Measurements from ENCODE around the gene LPAR2. TPM values are rescaled to one million over a fixed set of nuclear protein-coding genes. Genes with fewer than 3 reads are reported as not detected.

The LPAR2 gene
- total and polyA plus RNA-seq, 2 experiments from 2014 or later = 39.4 to 63.1 TPM

Other genes starting within 250 kb of the LPAR2 start
- 123 and 151 TPM in 2 replicates for gene GATAD2A, start 222.5 kb downstream of the LPAR2 start, total RNA-seq (2014; rRNA removed; shearing (Covaris generic))
- gene GATAD2A, start 222.5 kb downstream of the LPAR2 start, polyA plus RNA-seq (2016; fragmentation: Nextera tagmentation; extraction: Ambion mirVana) = 40.0 and 49.2 TPM in 2 replicates
- gene TSSK6, start 112.7 kb downstream of the LPAR2 start, total RNA-seq (2014; rRNA removed; shearing (Covaris generic)) = 4.5 and 4.9 TPM in 2 replicates
- 0.28 and 0.63 TPM in 2 replicates for gene TSSK6, start 112.7 kb downstream of the LPAR2 start, polyA plus RNA-seq (2016; fragmentation: Nextera tagmentation; extraction: Ambion mirVana)
- 37.6 and 143 TPM in 2 replicates for gene NDUFA13, start 112.0 kb downstream of the LPAR2 start, total RNA-seq (2014; rRNA removed; shearing (Covaris generic))
- gene NDUFA13, start 112.0 kb downstream of the LPAR2 start, polyA plus RNA-seq (2016; fragmentation: Nextera tagmentation; extraction: Ambion mirVana) = 598 and 619 TPM in 2 replicates
- 0.85 and 3.5 TPM in 2 replicates for gene YJEFN3, start 99.3 kb downstream of the LPAR2 start, total RNA-seq (2014; rRNA removed; shearing (Covaris generic))
- 3.7 and 6.5 TPM in 2 replicates for gene YJEFN3, start 99.3 kb downstream of the LPAR2 start, polyA plus RNA-seq (2016; fragmentation: Nextera tagmentation; extraction: Ambion mirVana)
- 17.0 and 21.6 TPM in 2 replicates for gene CILP2, start 90.0 kb downstream of the LPAR2 start, total RNA-seq (2014; rRNA removed; shearing (Covaris generic))
- gene CILP2, start 90.0 kb downstream of the LPAR2 start, polyA plus RNA-seq (2016; fragmentation: Nextera tagmentation; extraction: Ambion mirVana) = 4.0 and 5.0 TPM in 2 replicates
- 1.5 and 2.6 TPM in 2 replicates for gene PBX4, start 9.5 kb downstream of the LPAR2 start, total RNA-seq (2014; rRNA removed; shearing (Covaris generic))
- gene PBX4, start 9.5 kb downstream of the LPAR2 start, polyA plus RNA-seq (2016; fragmentation: Nextera tagmentation; extraction: Ambion mirVana) = 4.1 and 5.3 TPM in 2 replicates
- gene GMIP, start 15.4 kb upstream of the LPAR2 start, total RNA-seq (2014; rRNA removed; shearing (Covaris generic)) = 19.8 and 22.1 TPM in 2 replicates
- gene GMIP, start 15.4 kb upstream of the LPAR2 start, polyA plus RNA-seq (2016; fragmentation: Nextera tagmentation; extraction: Ambion mirVana) = 5.1 and 6.2 TPM in 2 replicates
- 109 and 307 TPM in 2 replicates for gene ATP13A1, start 35.5 kb upstream of the LPAR2 start, total RNA-seq (2014; rRNA removed; shearing (Covaris generic))
- 38.1 and 41.5 TPM in 2 replicates for gene ATP13A1, start 35.5 kb upstream of the LPAR2 start, polyA plus RNA-seq (2016; fragmentation: Nextera tagmentation; extraction: Ambion mirVana)
- gene ZNF101, start 40.6 kb upstream of the LPAR2 start, total RNA-seq (2014; rRNA removed; shearing (Covaris generic)) = 46.4 and 51.0 TPM in 2 replicates
- 47.9 and 52.9 TPM in 2 replicates for gene ZNF101, start 40.6 kb upstream of the LPAR2 start, polyA plus RNA-seq (2016; fragmentation: Nextera tagmentation; extraction: Ambion mirVana)
- 9.4 and 10.2 TPM in 2 replicates for gene ZNF14, start 104.9 kb upstream of the LPAR2 start, total RNA-seq (2014; rRNA removed; shearing (Covaris generic))
- 3.0 and 4.6 TPM in 2 replicates for gene ZNF14, start 104.9 kb upstream of the LPAR2 start, polyA plus RNA-seq (2016; fragmentation: Nextera tagmentation; extraction: Ambion mirVana)
- 24.7 and 26.0 TPM in 2 replicates for gene ZNF506, start 193.5 kb upstream of the LPAR2 start, total RNA-seq (2014; rRNA removed; shearing (Covaris generic))
- gene ZNF506, start 193.5 kb upstream of the LPAR2 start, polyA plus RNA-seq (2016; fragmentation: Nextera tagmentation; extraction: Ambion mirVana) = 30.4 and 42.1 TPM in 2 replicates
- gene ZNF253, start 237.7 kb upstream of the LPAR2 start, total RNA-seq (2014; rRNA removed; shearing (Covaris generic)) = 44.7 and 58.2 TPM in 2 replicates
- 17.6 and 31.4 TPM in 2 replicates for gene ZNF253, start 237.7 kb upstream of the LPAR2 start, polyA plus RNA-seq (2016; fragmentation: Nextera tagmentation; extraction: Ambion mirVana)

Data from GM23338 (cell line).